HTR-8/SVneo (cell line): ENCODE measurements around the gene GALNT16.
A peak's percentile ranks its signal among the peaks of the same experiment; 100 is the strongest.

Experiments used
- DNase-seq: peaks from one replicate; pipeline ENCODE4 v3.0.0; 2011; ENCODE audit warnings: low spot score, mixed read lengths; ENCODE audit not compliant: insufficient read length
- FAIRE-seq: peaks from 2 replicates; lab custom pipeline; 2011; peaks lifted over from hg19 to GRCh38; lab: Jason Lieb, UNC

The GALNT16 gene

GRCh38 chr14:69392481-69392880 lies 132.5 kb downstream of the GALNT16 start:
- no peak for DNase-seq

GRCh38 chr14:69395929-69396328 lies 136.0 kb downstream of the GALNT16 start:
- FAIRE-seq (peak; percentile 72), DNase-seq (no peak)

More at GRCh38 chr14:69392481-69392880, 132.5 kb downstream of the GALNT16 start:
- peak; percentile 28 for FAIRE-seq

GRCh38 chr14:69398053-69398817 lies 138.3 kb downstream of the GALNT16 start, which contains the start of the genes ERH and SLC39A9:
Gene ERH, minus strand, starts transcription at chr14:69398299. Its CDS starts 66 bp downstream, at chr14:69398233.
Gene SLC39A9, plus strand, starts transcription at chr14:69398692. Its CDS starts 678 bp downstream, at chr14:69399370.
- DNase-seq (peak; percentile 100), FAIRE-seq (peak; percentile 100)

GRCh38 chr14:69398818-69399210 lies 138.9 kb downstream of the GALNT16 start:
- FAIRE-seq (no peak), DNase-seq (no peak)

- DNase-seq (no peak), FAIRE-seq (no peak)
These were observed 139.8 kb downstream of the GALNT16 start for GRCh38 chr14:69399750-69400149.

- no peak for FAIRE-seq
- no peak for DNase-seq
These were observed 140.2 kb downstream of the GALNT16 start for GRCh38 chr14:69400154-69400553.

GRCh38 chr14:69401841-69402240 lies 141.9 kb downstream of the GALNT16 start:
- FAIRE-seq (no peak), DNase-seq (no peak)

- FAIRE-seq (no peak), DNase-seq (no peak)
These were observed 144.5 kb downstream of the GALNT16 start for GRCh38 chr14:69404478-69404877.

GRCh38 chr14:69404883-69405282 lies 144.9 kb downstream of the GALNT16 start:
- FAIRE-seq: no peak
- DNase-seq: no peak

GRCh38 chr14:69405762-69406161 lies 145.8 kb downstream of the GALNT16 start:
- peak; percentile 92 for FAIRE-seq
- DNase-seq: no peak
